Parathyroid adenoma (tissue), 2 donors: Measurements from ENCODE around the gene EPHA6.
"Not testable (repeated sequence)": the region's sequence is repeated elsewhere in the genome, so short reads cannot be mapped to it uniquely, and the experiment has no call there.

ENCODE experiments used
- H2AFZ ChIP-seq: fragments of 300-600 bp; sonication (generic); one replicate; pipeline ENCODE4 v1.7.0; 2017; ENCODE audit warnings: antibody characterized with exemption, mild to moderate bottlenecking
- H3K27ac ChIP-seq: fragments of 300-600 bp; sonication (generic); one replicate; pipeline ENCODE4 v1.7.0; 2017
- H3K27me3 ChIP-seq: fragments of 300-600 bp; sonication (generic); one replicate; pipeline ENCODE4 v1.7.0; 2017; ENCODE audit warnings: low read length; ENCODE audit not compliant: control insufficient read depth, insufficient read depth
- H3K36me3 ChIP-seq: fragments of 300-600 bp; sonication (generic); one replicate; pipeline ENCODE4 v1.7.0; 2017; ENCODE audit warnings: low read length; ENCODE audit not compliant: control insufficient read depth, insufficient read depth
- H3K4me1 ChIP-seq: fragments of 300-600 bp; sonication (generic); one replicate; pipeline ENCODE4 v1.7.0; 2017; ENCODE audit warnings: control low read depth
- H3K4me2 ChIP-seq: fragments of 300-600 bp; sonication (generic); one replicate; pipeline ENCODE4 v1.7.0; 2017; ENCODE audit warnings: low read length
- H3K4me3 ChIP-seq: fragments of 300-600 bp; sonication (generic); one replicate; pipeline ENCODE4 v1.7.0; 2017; ENCODE audit warnings: low read depth, low read length
- H3K79me2 ChIP-seq: fragments of 300-600 bp; sonication (generic); one replicate; pipeline ENCODE4 v1.7.0; 2017; ENCODE audit warnings: control low read depth
- H3K9ac ChIP-seq: fragments of 300-600 bp; sonication (generic); one replicate; pipeline ENCODE4 v1.7.0; 2017; ENCODE audit warnings: mild to moderate bottlenecking
- H3K9me3 ChIP-seq: fragments of 300-600 bp; sonication (generic); one replicate; pipeline ENCODE4 v1.7.0; 2017; ENCODE audit warnings: low read length; ENCODE audit not compliant: control insufficient read depth
- CTCF ChIP-seq: fragments of 300-600 bp; sonication (generic); IDR thresholded peaks from one replicate; pipeline ENCODE4 v1.7.0; 2017; ENCODE audit warnings: antibody characterized with exemption, mild to moderate bottlenecking
- donor health status: primary hyperparathyroidism.

EPHA6 gene

GRCh38 chr3:97009427-97010019, 195.1 kb downstream of the EPHA6 start:
- Histone ChIP-seq H3K79me2 (no peaks in the 10 kb centered on the region), H3K9ac (no peak overlapping the region), H3K27ac (no peak overlapping the region), H3K4me2 (no peak overlapping the region), H3K4me3 (no peak overlapping the region), H3K27me3 (no peaks in the 10 kb centered on the region), H3K36me3 (no peaks in the 10 kb centered on the region), H3K9me3 (no peaks in the 10 kb centered on the region), H3K4me1 (no peaks in the 10 kb centered on the region), H2AFZ (no peak overlapping the region)
- TF ChIP-seq CTCF, result no peak

GRCh38 chr3:97010881-97011657, 196.7 kb downstream of the EPHA6 start:
- Histone ChIP-seq H3K4me2 (no peak overlapping the region), H3K4me3 (no peak overlapping the region), H3K79me2 (no peaks in the 10 kb centered on the region), H3K27ac (no peak overlapping the region), H2AFZ (no peak overlapping the region), H3K27me3 (no peaks in the 10 kb centered on the region), H3K9ac (no peak overlapping the region), H3K9me3 (no peaks in the 10 kb centered on the region), H3K36me3 (no peaks in the 10 kb centered on the region), H3K4me1 (no peaks in the 10 kb centered on the region)
- no peak for TF ChIP-seq CTCF

- no peak for TF ChIP-seq CTCF
These were observed 207.4 kb downstream of the EPHA6 start for GRCh38 chr3:97021778-97022177.

GRCh38 chr3:97025612-97026011, 211.2 kb downstream of the EPHA6 start:
- H3K4me1 ChIP-seq, H3K79me2 ChIP-seq, H3K27ac ChIP-seq, H3K9me3 ChIP-seq, H3K4me2 ChIP-seq, H3K9ac ChIP-seq, H3K4me3 ChIP-seq, H3K27me3 ChIP-seq, H2AFZ ChIP-seq, H3K36me3 ChIP-seq: not testable (repeated sequence)

More at GRCh38 chr3:97021778-97022177, 207.4 kb downstream of the EPHA6 start:
- Histone ChIP-seq H3K9me3 (no peaks in the 10 kb centered on the region), H3K9ac (no peak overlapping the region), H3K4me2 (no peak overlapping the region), H3K27me3 (no peaks in the 10 kb centered on the region), H3K79me2 (no peaks in the 10 kb centered on the region), H3K4me3 (no peak overlapping the region), H2AFZ (no peak overlapping the region), H3K36me3 (no peaks in the 10 kb centered on the region), H3K27ac (no peak overlapping the region), H3K4me1 (no peaks in the 10 kb centered on the region)

- Histone ChIP-seq H3K9me3 (no peaks in the 10 kb centered on the region), H3K27me3 (no peaks in the 10 kb centered on the region), H3K4me3 (no peak overlapping the region), H3K4me1 (no peaks in the 10 kb centered on the region), H3K36me3 (no peaks in the 10 kb centered on the region), H3K9ac (no peak overlapping the region), H3K79me2 (no peaks in the 10 kb centered on the region), H3K27ac (no peak overlapping the region), H3K4me2 (no peak overlapping the region), H2AFZ (no peak overlapping the region)
- no peak for TF ChIP-seq CTCF
These were observed 215.6 kb downstream of the EPHA6 start for GRCh38 chr3:97029972-97030371.
